HCT116 (cell line): ENCODE measurements around the gene EHD4. TPM values are rescaled to one million over a fixed set of nuclear protein-coding genes. Genes with fewer than 3 reads are reported as not detected.

Experiments
- ATAC-seq: fragments of 200-7000 bp; cut with Tn5 transposase; 2 replicates; pipeline ENCODE4 v1.9.1; 2020; ENCODE audit warnings: mild to moderate bottlenecking, moderate library complexity
- BruUV-seq: library from RNA; stranded (reverse); fragments of 400-500 nt; replicated peaks from 2 replicates; lab custom pipeline; 2021; lab: Mats Ljungman, UMichigan
- CTCF ChIA-PET: fragments of 300-600 bp; sonication (Branson Sonifier 250); formaldehyde crosslinking; loops from one replicate; lab custom pipeline; 2021; ENCODE audit warnings: antibody characterized with exemption; lab: Charles Lee
- POLR2A ChIA-PET: fragments of 300-600, 350-600 bp; sonication (Branson Sonifier 250); formaldehyde crosslinking; loops from one replicate; lab custom pipeline; 2021; ENCODE audit warnings: antibody characterized with exemption; lab: Charles Lee
- RAD21 ChIA-PET, 2 experiments: fragments of 300-600 bp; sonication (Branson Sonifier 250); formaldehyde crosslinking; loops; one replicate each; lab custom pipeline; 2023; ENCODE audit warnings: low total read pairs in 2 of 2; ENCODE audit not compliant: uncharacterized antibody in 2 of 2, unreplicated experiment in 2 of 2, low non-redundant PET in 1 of 2; lab: Charles Lee
- DNase-seq: peaks from one replicate; pipeline ENCODE4 v3.0.0-alpha.2; 2010; ENCODE audit warnings: low read depth, low spot score
- H2AFZ ChIP-seq: fragments of 200-600 bp; shearing (Covaris generic), sonication (generic); 2 replicates; pipeline ENCODE4 v1.6.1; 2017; ENCODE audit warnings: low read depth, mixed run types, mixed read lengths, antibody characterized with exemption, low read length; ENCODE audit not compliant: poor library complexity, severe bottlenecking
- H3K27ac ChIP-seq: 2 replicates; pipeline ENCODE4 v1.5.1; 2012; ENCODE audit warnings: low read depth, low read length
- H3K27me3 ChIP-seq: fragments of 200-600 bp; sonication (generic); 2 replicates; pipeline ENCODE4 v1.6.1; 2016; ENCODE audit warnings: mixed run types, low read length, mixed read lengths; ENCODE audit not compliant: insufficient read depth
- H3K36me3 ChIP-seq, 2 experiments: fragments of 200-500 bp in 1 of 2; fragments of 200-600 bp in 1 of 2; sonication (Bioruptor generic) in 1 of 2; sonication (generic) in 1 of 2; 2 replicates each; pipeline versions ENCODE4 v1.5.1 to v1.6.1; 2014 to 2016; ENCODE audit warnings: low read length in 2 of 2, inconsistent platforms in 1 of 2, mixed read lengths in 1 of 2, mixed run types in 1 of 2; ENCODE audit not compliant: insufficient read depth in 2 of 2, control insufficient read depth in 1 of 2
- H3K4me1 ChIP-seq, 2 experiments: fragments of 200-600 bp in 1 of 2; sonication (generic) in 1 of 2; 2 replicates each; pipeline versions ENCODE4 v1.5.1 to v1.6.1; 2012 to 2017; ENCODE audit warnings: low read length in 2 of 2, inconsistent platforms in 1 of 2, mild to moderate bottlenecking in 1 of 2, mixed read lengths in 1 of 2, mixed run types in 1 of 2, moderate library complexity in 1 of 2; ENCODE audit not compliant: insufficient read depth in 2 of 2, control insufficient read depth in 1 of 2
- H3K4me2 ChIP-seq: fragments of 200-600 bp; sonication (generic); 2 replicates; pipeline ENCODE4 v1.6.1; 2017; ENCODE audit warnings: mixed run types, low read length, mixed read lengths
- H3K4me3 ChIP-seq, 2 experiments: fragments of 200-600 bp in 1 of 2; sonication (generic) in 1 of 2; replicated peaks in 1 of 2; 2 replicates each; pipeline ENCODE4 v1.5.1; 2011 to 2016; ENCODE audit warnings: low read length in 2 of 2, control low read depth in 1 of 2, low read depth in 1 of 2, mild to moderate bottlenecking in 1 of 2, mixed read lengths in 1 of 2, mixed run types in 1 of 2
- H3K79me2 ChIP-seq: fragments of 200-600 bp; sonication (generic); 2 replicates; pipeline ENCODE4 v1.6.1; 2017; ENCODE audit warnings: mild to moderate bottlenecking, mixed run types, low read length, moderate library complexity, mixed read lengths; ENCODE audit not compliant: insufficient read depth
- H3K9ac ChIP-seq: fragments of 200-600 bp; sonication (generic); 2 replicates; pipeline ENCODE4 v1.6.1; 2016; ENCODE audit warnings: low read length, mixed read lengths
- H3K9me2 ChIP-seq: fragments of 200-600 bp; sonication (generic), shearing (Covaris generic); 2 replicates; pipeline ENCODE4 v1.6.1; 2017; ENCODE audit warnings: mixed run types, mild to moderate bottlenecking, moderate library complexity; ENCODE audit not compliant: insufficient read depth
- H3K9me3 ChIP-seq, 2 experiments: fragments of 200-500 bp in 1 of 2; fragments of 200-600 bp in 1 of 2; sonication (Bioruptor generic) in 1 of 2; sonication (generic) in 1 of 2; 2 replicates each; pipeline ENCODE4 v1.6.1; 2014 to 2017; ENCODE audit warnings: low read length in 2 of 2, mixed read lengths in 2 of 2, inconsistent platforms in 1 of 2, low read depth in 1 of 2, mild to moderate bottlenecking in 1 of 2, mixed run types in 1 of 2, moderate library complexity in 1 of 2; ENCODE audit not compliant: control insufficient read depth in 1 of 2, insufficient read depth in 1 of 2
- H4K20me1 ChIP-seq: fragments of 200-600 bp; sonication (generic), shearing (Covaris generic); 2 replicates; pipeline ENCODE4 v1.6.1; 2017; ENCODE audit warnings: mixed run types, mild to moderate bottlenecking, moderate library complexity; ENCODE audit not compliant: insufficient read depth
- CBX3 ChIP-seq: IDR thresholded peaks from 2 replicates; pipeline ENCODE4 v1.6.1; 2012; ENCODE audit warnings: low read depth
- CEBPB ChIP-seq: IDR thresholded peaks from 2 replicates; pipeline ENCODE4 v1.6.1; 2012; ENCODE audit warnings: low read depth
- EGR1 ChIP-seq: IDR thresholded peaks from 2 replicates; pipeline ENCODE4 v1.6.1; 2012; ENCODE audit warnings: low read depth
- ELF1 ChIP-seq: IDR thresholded peaks from 2 replicates; pipeline ENCODE4 v1.6.1; 2012; ENCODE audit warnings: low read depth, borderline replicate concordance
- FOSL1 ChIP-seq: IDR thresholded peaks from 2 replicates; pipeline ENCODE4 v1.6.1; 2012; ENCODE audit warnings: low read depth
- JUND ChIP-seq: IDR thresholded peaks from 2 replicates; pipeline ENCODE4 v1.6.1; 2012
- POLR2AphosphoS5 ChIP-seq: IDR thresholded peaks from 2 replicates; pipeline ENCODE4 v1.6.1; 2011; ENCODE audit warnings: mild to moderate bottlenecking, low read depth, low read length, moderate library complexity
- SIN3A ChIP-seq: IDR thresholded peaks from 2 replicates; pipeline ENCODE4 v1.6.1; 2012; ENCODE audit warnings: low read depth
- SP1 ChIP-seq: IDR thresholded peaks from 2 replicates; pipeline ENCODE4 v1.6.1; 2012; ENCODE audit warnings: low read depth
- SRF ChIP-seq: IDR thresholded peaks from 2 replicates; pipeline ENCODE4 v1.6.1; 2012; ENCODE audit warnings: low read depth
- YY1 ChIP-seq: IDR thresholded peaks from 2 replicates; pipeline ENCODE4 v1.6.1; 2011; ENCODE audit warnings: low read length, low read depth, moderate library complexity, mild to moderate bottlenecking; ENCODE audit not compliant: insufficient replicate concordance; ENCODE audit errors: extremely low read depth
- ZFX ChIP-seq: fragments of 450-650 bp; IDR thresholded peaks from 2 replicates; pipeline ENCODE4 v1.6.1; 2017
- ZNF274 ChIP-seq: fragments of 200-500 bp; sonication (Bioruptor generic); IDR thresholded peaks from 2 replicates; pipeline ENCODE4 v1.6.1; 2014; ENCODE audit warnings: mild to moderate bottlenecking, low read depth, low read length, inconsistent platforms
- intact Hi-C: fragments of 100-400 bp; cut with micrococcal nuclease; formaldehyde crosslinking; loops from 2 replicates; pipeline ENCODE4 v1.10.0; 2022
- total RNA-seq: library from RNA; stranded (reverse); gene quantifications from one replicate; pipeline ENCODE4 v1.2.1, GENCODE V29; 2021; ENCODE audit not compliant: unreplicated experiment
- TF ChIP-seq, protein P1 (sequence below): IDR thresholded peaks from 2 replicates; pipeline ENCODE4 v1.6.1; 2011; ENCODE audit warnings: mild to moderate bottlenecking, low read length, moderate library complexity; ENCODE audit not compliant: insufficient replicate concordance; ENCODE audit errors: extremely low read depth
- TF ChIP-seq, protein P2 (sequence below): IDR thresholded peaks from 2 replicates; pipeline ENCODE4 v1.6.1; 2012
- TF ChIP-seq, protein P3 (sequence below), 3 experiments: fragments of 200-600 bp in 1 of 3; sonication (generic) in 1 of 3; IDR thresholded peaks in 2 of 3; conservative IDR thresholded peaks in 1 of 3; 2 replicates each; pipeline ENCODE4 v1.5.1; 2012 to 2017; ENCODE audit warnings: low read depth in 2 of 3, low read length in 2 of 3, antibody characterized with exemption in 1 of 3, borderline replicate concordance in 1 of 3, control low read depth in 1 of 3, mild to moderate bottlenecking in 1 of 3, mixed read lengths in 1 of 3, mixed run types in 1 of 3, moderate library complexity in 1 of 3; ENCODE audit not compliant: insufficient read depth in 1 of 3
- TF ChIP-seq, protein P4 (sequence below): IDR thresholded peaks from 2 replicates; pipeline ENCODE4 v1.6.1; 2012

Gene EHD4
- total RNA-seq, 1 experiment from 2014 or later, result 28.0 TPM

DNA sequence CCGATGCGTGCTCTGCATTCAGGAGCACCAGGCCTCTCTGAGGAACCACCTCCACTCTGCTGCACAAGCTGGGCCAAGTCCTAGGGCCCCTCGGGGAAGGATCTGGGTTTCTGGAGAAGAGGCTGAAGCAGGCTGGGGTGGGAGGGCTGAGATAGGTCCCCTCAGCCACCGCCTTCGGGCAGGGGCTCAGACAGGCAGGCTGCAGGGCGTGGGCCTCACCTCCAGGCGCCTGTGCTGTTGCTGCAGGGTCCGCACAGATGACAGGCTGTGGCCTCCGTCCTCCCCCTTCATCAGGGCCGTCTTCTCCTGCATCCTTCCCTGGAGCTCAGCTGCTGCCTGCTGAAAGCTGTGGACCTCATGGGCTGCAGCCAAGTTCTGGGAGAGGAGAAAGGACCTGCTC is 118.5 kb downstream of the EHD4 start:
- no peaks in the 10 kb centered on the region for H4K20me1 ChIP-seq
- no peak overlapping the region for H3K27ac ChIP-seq
- no peak overlapping the region for H3K4me3 ChIP-seq
- DNase-seq, result no peak
- no peaks in the 10 kb centered on the region for H3K4me1 ChIP-seq
- H3K79me2 ChIP-seq, result no peaks in the 10 kb centered on the region
- no peaks in the 10 kb centered on the region for H3K9me2 ChIP-seq
- no peak for ATAC-seq
- H3K9ac ChIP-seq, result no peak overlapping the region
- POLR2A ChIA-PET, result no interaction called here
- no peak overlapping the region for H3K4me2 ChIP-seq
- no peak for TF ChIP-seq SP1
- no peak for TF ChIP-seq ZNF274
- TF ChIP-seq SRF, result no peak
- TF ChIP-seq, protein P1, sequence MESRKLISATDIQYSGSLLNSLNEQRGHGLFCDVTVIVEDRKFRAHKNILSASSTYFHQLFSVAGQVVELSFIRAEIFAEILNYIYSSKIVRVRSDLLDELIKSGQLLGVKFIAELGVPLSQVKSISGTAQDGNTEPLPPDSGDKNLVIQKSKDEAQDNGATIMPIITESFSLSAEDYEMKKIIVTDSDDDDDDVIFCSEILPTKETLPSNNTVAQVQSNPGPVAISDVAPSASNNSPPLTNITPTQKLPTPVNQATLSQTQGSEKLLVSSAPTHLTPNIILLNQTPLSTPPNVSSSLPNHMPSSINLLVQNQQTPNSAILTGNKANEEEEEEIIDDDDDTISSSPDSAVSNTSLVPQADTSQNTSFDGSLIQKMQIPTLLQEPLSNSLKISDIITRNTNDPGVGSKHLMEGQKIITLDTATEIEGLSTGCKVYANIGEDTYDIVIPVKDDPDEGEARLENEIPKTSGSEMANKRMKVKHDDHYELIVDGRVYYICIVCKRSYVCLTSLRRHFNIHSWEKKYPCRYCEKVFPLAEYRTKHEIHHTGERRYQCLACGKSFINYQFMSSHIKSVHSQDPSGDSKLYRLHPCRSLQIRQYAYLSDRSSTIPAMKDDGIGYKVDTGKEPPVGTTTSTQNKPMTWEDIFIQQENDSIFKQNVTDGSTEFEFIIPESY, result no peak
- TF ChIP-seq ZFX, result no peak
- TF ChIP-seq EGR1, result no peak
- TF ChIP-seq CBX3, result no peak
- no peak for TF ChIP-seq FOSL1
- no peak for TF ChIP-seq SIN3A
- TF ChIP-seq, protein P2, sequence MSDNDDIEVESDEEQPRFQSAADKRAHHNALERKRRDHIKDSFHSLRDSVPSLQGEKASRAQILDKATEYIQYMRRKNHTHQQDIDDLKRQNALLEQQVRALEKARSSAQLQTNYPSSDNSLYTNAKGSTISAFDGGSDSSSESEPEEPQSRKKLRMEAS, result no peak
- TF ChIP-seq POLR2AphosphoS5, result no peak
- no peak for TF ChIP-seq JUND
- no peak for TF ChIP-seq ELF1
- TF ChIP-seq CEBPB, result no peak
- TF ChIP-seq, protein P3, sequence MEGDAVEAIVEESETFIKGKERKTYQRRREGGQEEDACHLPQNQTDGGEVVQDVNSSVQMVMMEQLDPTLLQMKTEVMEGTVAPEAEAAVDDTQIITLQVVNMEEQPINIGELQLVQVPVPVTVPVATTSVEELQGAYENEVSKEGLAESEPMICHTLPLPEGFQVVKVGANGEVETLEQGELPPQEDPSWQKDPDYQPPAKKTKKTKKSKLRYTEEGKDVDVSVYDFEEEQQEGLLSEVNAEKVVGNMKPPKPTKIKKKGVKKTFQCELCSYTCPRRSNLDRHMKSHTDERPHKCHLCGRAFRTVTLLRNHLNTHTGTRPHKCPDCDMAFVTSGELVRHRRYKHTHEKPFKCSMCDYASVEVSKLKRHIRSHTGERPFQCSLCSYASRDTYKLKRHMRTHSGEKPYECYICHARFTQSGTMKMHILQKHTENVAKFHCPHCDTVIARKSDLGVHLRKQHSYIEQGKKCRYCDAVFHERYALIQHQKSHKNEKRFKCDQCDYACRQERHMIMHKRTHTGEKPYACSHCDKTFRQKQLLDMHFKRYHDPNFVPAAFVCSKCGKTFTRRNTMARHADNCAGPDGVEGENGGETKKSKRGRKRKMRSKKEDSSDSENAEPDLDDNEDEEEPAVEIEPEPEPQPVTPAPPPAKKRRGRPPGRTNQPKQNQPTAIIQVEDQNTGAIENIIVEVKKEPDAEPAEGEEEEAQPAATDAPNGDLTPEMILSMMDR (IDR thresholded peaks at IDR 0.05 in 2 of 3, conservative IDR thresholded peaks at IDR 0.05 in 1 of 3; ENCODE audit: borderline replicate concordance in 1 of 3, insufficient read depth in 1 of 3, low read depth in 2 of 3, low read length in 2 of 3), result no peak
- TF ChIP-seq, protein P4, sequence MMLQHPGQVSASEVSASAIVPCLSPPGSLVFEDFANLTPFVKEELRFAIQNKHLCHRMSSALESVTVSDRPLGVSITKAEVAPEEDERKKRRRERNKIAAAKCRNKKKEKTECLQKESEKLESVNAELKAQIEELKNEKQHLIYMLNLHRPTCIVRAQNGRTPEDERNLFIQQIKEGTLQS, result no peak
- no peak for TF ChIP-seq YY1
- no peak overlapping the region for H2AFZ ChIP-seq
- CTCF ChIA-PET, result no interaction called here
- intact Hi-C loops, result no loop called here
- no peaks in the 10 kb centered on the region for H3K27me3 ChIP-seq
- RAD21 ChIA-PET, result no interaction called here
- BruUV-seq, result no TSS peak
- H3K36me3 ChIP-seq, result no peaks in the 10 kb centered on the region
- no peaks in the 10 kb centered on the region for H3K9me3 ChIP-seq
